ENCODE results near the gene TGFB1.
"Not testable (repeated sequence)": the region's sequence is repeated elsewhere in the genome, so short reads cannot be mapped to it uniquely, and the experiment has no call there.

TGFB1 gene

GRCh38 chr19:41299046-41299754, 54.5 kb downstream of the TGFB1 start:
- peak overlapping the region; percentile 78 for H3K27ac Mint-ChIP-seq
- H3K27me3 Mint-ChIP-seq (ENCODE audit: low read depth) = no peaks in the 10 kb centered on the region
- H3K36me3 Mint-ChIP-seq (ENCODE audit: low read depth) = peaks cover 81% of the 10 kb centered on the region
- no peak overlapping the region for H3K4me3 Mint-ChIP-seq
- H3K4me1 Mint-ChIP-seq (ENCODE audit: low read depth) = peaks cover 71% of the 10 kb centered on the region
- H3K9me3 Mint-ChIP-seq = no peaks in the 10 kb centered on the region

GRCh38 chr19:41298348-41298964, 55.3 kb downstream of the TGFB1 start:
- Mint-ChIP-seq H3K36me3 (ENCODE audit: low read depth) (peaks cover 80% of the 10 kb centered on the region), H3K27ac (peak overlapping the region; percentile 42), H3K27me3 (ENCODE audit: low read depth) (no peaks in the 10 kb centered on the region), H3K4me1 (ENCODE audit: low read depth) (peaks cover 63% of the 10 kb centered on the region), H3K9me3 (no peaks in the 10 kb centered on the region), H3K4me3 (no peak overlapping the region)

GRCh38 chr19:41297628-41298347, 55.9 kb downstream of the TGFB1 start:
- H3K9me3 Mint-ChIP-seq = no peaks in the 10 kb centered on the region
- peaks cover 60% of the 10 kb centered on the region for H3K4me1 Mint-ChIP-seq (ENCODE audit: low read depth)
- peaks cover 80% of the 10 kb centered on the region for H3K36me3 Mint-ChIP-seq (ENCODE audit: low read depth)
- H3K27me3 Mint-ChIP-seq (ENCODE audit: low read depth) = no peaks in the 10 kb centered on the region
- H3K4me3 Mint-ChIP-seq = no peak overlapping the region
- peak overlapping the region; percentile 41 for H3K27ac Mint-ChIP-seq

- Mint-ChIP-seq H3K27ac (peak overlapping the region; percentile 83), H3K36me3 (ENCODE audit: low read depth) (peaks cover 79% of the 10 kb centered on the region), H3K27me3 (ENCODE audit: low read depth) (no peaks in the 10 kb centered on the region), H3K4me3 (no peak overlapping the region), H3K4me1 (ENCODE audit: low read depth) (peaks cover 52% of the 10 kb centered on the region), H3K9me3 (no peaks in the 10 kb centered on the region)
Measured at GRCh38 chr19:41296433-41296871, 57.3 kb downstream of the TGFB1 start.

- Mint-ChIP-seq H3K4me1 (ENCODE audit: low read depth) (peaks cover 43% of the 10 kb centered on the region), H3K27me3 (ENCODE audit: low read depth) (no peaks in the 10 kb centered on the region), H3K4me3 (no peak overlapping the region), H3K9me3 (no peaks in the 10 kb centered on the region), H3K27ac (peak overlapping the region; percentile 63), H3K36me3 (ENCODE audit: low read depth) (peaks cover 77% of the 10 kb centered on the region)
Measured at GRCh38 chr19:41295499-41295898, 58.2 kb downstream of the TGFB1 start.

- Mint-ChIP-seq H3K4me3 (no peak overlapping the region), H3K27ac (peak overlapping the region; percentile 27), H3K36me3 (ENCODE audit: low read depth) (peaks cover 68% of the 10 kb centered on the region), H3K4me1 (ENCODE audit: low read depth) (peaks cover 33% of the 10 kb centered on the region), H3K9me3 (no peaks in the 10 kb centered on the region), H3K27me3 (ENCODE audit: low read depth) (no peaks in the 10 kb centered on the region)
Measured at GRCh38 chr19:41294393-41294792, 59.3 kb downstream of the TGFB1 start.

- H3K4me3 Mint-ChIP-seq; H3K27me3 Mint-ChIP-seq (ENCODE audit: low read depth); H3K27ac Mint-ChIP-seq; H3K4me1 Mint-ChIP-seq (ENCODE audit: low read depth); H3K9me3 Mint-ChIP-seq: not testable (repeated sequence)
- peaks cover 57% of the 10 kb centered on the region for H3K36me3 Mint-ChIP-seq (ENCODE audit: low read depth)
Measured at GRCh38 chr19:41289814-41290213, 63.9 kb downstream of the TGFB1 start.

- Mint-ChIP-seq H3K4me3 (no peak overlapping the region), H3K27me3 (ENCODE audit: low read depth) (no peaks in the 10 kb centered on the region), H3K27ac (peak overlapping the region; percentile 41), H3K36me3 (ENCODE audit: low read depth) (peaks cover 54% of the 10 kb centered on the region), H3K9me3 (no peaks in the 10 kb centered on the region), H3K4me1 (ENCODE audit: low read depth) (peaks cover 7% of the 10 kb centered on the region)
Measured at GRCh38 chr19:41288673-41289530, 64.8 kb downstream of the TGFB1 start.

All from T-helper 1 cell treated with Interleukin-12 subunit alpha and Interleukin-12 subunit beta and Interleukin-4 antibody, amounts not matched to agents 30 μg/mL and 1 μg/mL, for 36 hours (primary cell).